Stimulated activated naive CD8-positive, alpha-beta T cell treated with anti-CD3 and anti-CD28 coated beads, Interleukin-15, Interleukin-2, amounts not matched to agents 100 U/mL and 50 U/mL, for 24 hours (primary cell): ENCODE results near the gene BEND3.

Source experiments
- ATAC-seq: fragments of 150-1000 bp; cut with Tn5 transposase; one replicate; pipeline ENCODE4 v1.10.0; 2021
- DNase-seq: peaks from one replicate; pipeline ENCODE4 v3.0.0; 2021

The BEND3 gene

DNA sequence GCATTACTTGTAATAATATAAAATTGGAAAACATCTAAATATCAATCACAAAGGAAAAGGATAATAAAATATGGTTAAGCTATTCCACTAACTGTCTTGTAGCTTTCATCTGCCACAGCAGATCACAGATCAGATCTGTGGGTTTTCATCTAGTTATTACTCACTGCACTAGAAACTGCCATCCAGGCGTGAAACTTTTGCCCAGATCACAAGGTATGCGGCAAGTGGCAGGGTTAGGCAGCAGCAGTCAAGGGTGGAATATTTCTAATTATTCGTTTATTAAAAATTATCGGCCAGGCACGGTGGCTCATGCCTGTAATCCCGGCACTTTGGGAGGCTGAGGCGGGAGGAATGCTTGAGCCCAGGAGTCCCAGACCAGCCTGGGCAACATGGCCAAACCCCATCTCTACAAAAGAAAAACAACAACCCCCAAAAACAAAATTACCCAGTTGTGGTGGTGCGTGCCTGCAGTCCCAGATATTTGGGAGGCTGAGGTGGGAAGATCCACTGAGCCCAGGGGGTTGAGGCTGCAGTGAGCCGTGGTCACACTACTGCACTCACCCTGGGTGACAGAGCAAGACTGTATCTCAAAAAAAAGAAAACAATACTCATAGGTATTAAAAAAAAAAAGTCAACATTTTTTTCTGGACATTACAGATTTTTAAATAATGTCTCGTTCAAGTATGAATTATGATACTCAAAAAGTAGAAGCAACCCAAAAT lies 32.1 kb downstream of the BEND3 start:
- no peak for ATAC-seq
- no peak for DNase-seq

DNA sequence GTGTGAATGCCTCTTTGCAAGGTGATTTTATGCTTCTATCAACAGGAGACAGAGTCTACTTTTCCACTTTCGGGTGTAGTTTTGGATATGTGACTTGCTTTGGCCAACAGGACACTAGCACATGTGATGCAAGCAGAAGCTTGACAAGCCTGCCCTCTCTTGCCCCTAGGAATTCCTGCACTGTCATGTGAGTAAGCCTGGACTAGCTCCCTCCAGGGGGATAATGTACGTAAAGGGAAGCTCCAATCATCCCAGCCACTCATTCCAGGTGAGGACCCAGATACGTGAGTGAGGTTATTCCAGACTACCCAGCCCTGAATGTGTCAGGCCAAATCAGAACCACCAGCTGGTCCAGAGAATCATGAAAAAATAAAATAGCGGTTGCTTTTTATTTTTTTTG lies 33.3 kb downstream of the BEND3 start:
- no peak for ATAC-seq
- DNase-seq: no peak

DNA sequence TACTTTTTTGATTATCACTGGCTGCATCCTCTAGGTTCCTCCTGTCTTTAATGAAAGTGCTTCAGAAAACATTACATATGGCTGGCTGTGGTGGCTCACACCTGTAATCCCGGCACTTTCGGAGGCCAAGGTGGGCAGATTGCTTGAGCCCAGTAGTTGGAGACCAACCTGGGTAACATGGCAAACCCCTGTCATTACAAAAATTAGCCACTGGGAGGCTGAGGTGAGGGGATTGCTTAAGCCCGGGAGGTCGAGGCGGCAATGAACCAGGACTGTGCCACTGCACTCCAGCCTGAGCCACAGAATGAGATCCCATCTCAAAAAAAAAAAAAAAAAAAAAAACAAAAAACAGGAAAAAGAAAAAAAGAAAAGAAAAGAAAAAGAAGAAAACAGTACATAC lies 35.3 kb downstream of the BEND3 start:
- no peak for DNase-seq
- no peak for ATAC-seq

DNA sequence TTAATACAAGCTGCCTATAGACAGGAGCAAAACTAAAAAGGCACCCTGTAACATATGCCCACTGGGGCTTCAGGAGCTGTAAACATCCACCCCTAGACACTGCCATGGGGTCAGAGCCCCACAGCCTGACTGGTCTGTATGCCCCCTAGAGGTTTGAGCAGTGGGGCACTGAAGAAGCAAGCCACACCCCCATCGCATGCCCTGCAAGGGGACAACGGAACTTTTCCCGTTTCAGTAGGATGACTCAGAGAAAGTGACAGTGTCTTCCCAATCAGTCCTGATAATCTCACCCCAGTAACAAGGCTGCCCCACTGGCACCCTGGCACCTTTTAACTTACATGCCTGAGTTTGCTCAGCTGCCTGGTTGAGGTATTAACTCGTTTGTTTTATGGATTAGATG lies 35.9 kb downstream of the BEND3 start:
- ATAC-seq: no peak
- DNase-seq: no peak

DNA sequence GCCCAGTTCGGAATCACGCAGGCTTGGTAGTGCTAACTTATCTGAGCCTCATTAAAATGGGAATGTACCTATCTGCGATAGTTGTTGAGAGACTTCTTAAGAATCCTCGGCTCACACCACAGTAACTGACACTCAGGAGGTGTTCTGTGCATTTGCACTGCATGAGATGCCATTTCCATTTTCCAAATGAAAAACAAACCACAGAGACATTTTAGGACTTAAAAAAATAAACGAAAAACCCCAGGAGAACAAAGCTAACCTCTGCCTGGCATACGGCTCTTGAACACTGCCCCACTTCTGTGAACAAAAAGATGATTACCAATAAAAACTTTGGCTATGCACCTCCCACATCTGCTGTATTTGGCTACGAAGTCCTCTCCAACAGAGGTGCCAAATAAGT lies 37.6 kb downstream of the BEND3 start:
- ATAC-seq: no peak
- DNase-seq: no peak

DNA sequence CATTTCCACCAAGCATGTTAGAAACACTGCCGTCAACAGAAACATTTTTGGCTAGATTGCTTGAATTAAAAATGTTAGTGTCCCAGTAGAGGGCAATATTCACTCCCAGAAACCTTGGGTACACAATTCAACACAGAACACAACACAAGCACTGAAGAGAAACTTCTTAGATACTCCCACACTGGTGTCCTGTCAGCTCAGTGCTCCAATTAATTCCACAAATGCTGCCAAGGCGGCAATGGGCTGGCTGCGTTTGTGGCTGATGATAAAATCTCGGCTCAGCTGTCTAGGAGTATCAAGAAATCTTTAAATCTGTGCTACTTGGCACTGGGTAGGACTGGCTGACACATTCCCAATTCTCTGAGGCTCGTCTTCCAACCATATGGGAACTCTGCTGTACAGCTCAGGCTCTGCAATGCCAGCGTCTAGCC lies 39.3 kb downstream of the BEND3 start:
- no peak for DNase-seq
- no peak for ATAC-seq

DNA sequence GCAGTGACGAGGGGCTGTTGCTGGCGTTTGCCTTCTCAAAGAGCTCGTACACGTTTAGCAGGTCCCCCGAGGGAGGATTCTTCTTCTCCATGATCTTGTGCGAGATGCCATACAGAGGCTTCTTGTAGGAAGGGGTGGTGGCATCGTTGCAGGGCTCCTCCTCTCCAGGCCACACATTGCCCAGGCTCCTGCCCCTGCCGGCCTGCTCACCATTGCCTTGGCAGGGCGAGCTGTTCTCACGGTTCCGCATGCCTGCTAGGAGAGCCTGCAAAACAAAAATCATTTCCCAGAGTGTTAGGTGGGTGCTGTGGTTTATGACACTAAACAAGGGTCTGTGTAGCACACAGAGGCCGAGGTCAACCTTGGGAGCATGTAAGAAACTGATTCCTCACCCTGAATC lies 44.6 kb downstream of the BEND3 start:
- ATAC-seq: no peak
- no peak for DNase-seq

DNA sequence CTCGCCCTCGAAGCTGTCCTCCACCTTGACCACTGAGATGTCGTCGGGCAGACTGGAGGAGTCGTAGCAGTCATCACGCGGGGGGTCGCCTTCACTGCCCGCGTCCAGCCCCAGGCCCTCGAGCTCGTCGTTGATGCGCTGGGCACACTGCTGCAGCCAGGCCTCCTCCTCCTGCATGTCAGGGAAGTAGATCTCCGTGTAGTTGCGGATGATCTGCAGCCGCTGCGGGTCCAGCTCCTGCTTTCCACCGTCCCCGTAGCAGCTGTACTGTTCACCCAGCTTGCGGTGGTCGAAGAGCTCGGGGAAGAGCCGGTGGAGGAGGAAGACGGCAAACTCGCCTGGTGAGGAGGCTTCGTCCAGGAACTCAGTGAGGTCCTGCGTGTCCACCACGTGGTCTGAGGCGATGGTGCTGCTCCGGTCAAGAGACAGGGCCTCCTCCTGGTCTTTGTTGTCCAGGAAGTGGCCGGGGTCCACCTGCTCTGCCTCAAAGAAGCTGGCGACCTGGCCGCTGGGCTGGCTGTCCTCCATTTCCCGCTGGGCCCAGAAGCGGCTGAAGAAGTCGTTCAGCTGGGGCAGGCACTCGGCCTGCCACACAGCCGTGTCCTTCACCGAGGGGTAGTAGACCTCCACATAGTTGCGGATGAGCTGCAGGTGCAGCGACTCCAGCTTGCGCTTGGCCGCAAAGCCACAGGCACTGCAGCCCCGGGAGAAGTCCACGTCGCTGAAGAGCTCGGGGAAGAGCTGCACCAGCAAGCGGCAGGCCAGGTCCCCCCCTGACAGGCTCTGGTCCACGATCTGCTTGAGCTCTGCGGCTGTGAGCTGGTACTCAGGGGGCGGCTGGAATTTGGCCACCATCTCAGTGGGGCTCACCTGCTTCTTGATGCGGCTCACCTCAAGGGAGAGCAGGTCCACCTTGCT lies 45.4 kb downstream of the BEND3 start:
- ATAC-seq (no peak), DNase-seq (no peak)

DNA sequence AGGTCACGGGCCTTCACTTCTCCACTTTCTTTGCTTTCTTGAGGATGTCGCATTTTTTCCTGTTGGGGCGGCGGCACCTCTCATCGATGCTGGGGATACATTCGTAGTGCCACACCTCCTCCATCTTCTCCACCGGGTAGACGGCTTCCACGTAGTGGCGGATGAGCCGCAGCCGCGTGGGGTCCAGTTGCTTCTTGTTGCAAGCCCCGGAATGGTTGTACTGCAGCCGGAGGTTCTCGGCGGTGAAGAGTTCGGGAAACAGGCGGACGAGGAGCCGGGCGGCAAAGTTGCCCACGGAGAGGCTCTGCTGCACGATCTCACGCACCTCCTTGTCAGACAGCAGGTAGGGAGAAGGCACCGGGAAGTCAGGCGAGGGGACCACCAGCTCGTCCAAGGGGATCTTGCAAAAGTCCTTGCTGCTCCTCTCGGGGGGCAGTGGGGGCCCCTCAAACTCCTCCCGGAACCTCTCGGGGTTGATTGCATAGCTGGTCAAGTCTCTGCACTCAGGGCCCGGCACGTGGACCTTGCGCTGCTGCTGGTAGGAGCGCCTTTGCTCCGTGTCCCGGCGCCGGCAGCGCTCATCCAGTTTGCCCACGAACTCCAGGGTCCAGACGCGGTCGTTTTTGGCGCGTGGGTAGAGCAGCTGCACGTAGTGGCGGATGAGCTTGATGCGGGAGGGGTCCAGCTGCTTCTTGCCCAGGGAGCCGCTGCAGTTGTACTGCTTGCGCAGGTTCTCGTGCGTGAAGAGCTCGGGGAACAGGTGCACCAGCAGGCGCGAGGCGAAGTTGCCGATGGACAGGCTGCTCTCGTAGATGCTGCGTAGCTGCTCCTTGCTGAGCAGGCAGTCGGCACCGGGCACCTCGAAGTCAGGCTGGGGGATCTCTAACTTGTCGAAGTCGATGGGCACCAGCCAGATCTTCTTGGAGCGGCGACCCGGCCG lies 46.4 kb downstream of the BEND3 start:
- ATAC-seq (no peak), DNase-seq (no peak)

DNA sequence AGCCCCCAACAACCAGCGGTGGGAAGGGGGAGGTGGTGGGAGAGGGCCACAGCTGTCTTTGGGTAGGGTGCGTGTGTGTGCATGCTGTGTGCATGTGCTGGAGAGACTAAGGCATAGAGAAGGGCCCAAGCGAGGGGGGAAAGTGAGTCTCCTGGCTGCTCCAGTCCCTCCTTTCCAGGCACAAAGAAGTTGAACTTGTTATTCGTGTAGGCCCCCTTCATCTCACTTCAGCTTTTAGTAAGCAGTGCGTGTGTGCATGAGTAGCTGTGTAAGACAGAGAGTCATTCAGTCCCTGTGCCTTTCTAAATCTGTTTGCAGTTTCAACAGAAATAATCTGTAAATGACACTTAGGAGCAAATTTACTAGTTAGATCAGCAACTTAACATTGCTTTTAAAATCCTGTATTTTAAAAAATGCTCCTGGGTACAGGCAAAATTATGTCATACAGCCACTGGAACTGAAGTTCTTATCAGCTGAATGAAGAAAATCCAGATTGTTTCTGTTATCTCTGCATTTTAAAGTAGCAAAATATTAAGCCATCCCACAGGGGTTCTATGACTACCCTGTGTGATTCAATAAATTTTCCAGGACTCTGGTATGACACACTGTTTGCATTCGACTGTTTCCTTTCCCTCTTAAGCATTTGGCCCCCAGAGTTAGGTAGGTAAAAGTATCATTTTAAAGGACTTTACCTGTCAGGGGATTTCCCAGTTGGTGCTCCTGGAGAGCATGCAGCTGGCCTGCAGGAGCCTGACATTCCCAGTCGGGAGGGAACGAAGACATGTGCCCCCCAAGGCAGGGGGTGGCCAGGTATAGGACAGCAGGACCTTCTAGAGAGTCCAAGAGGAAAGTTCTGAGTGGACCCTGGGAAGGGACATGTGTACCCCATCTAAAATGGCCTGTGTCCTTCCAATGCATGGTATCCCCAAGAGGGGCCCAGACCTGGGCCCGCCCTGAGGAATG lies 48.3 kb downstream of the BEND3 start:
- peak; percentile 63 for ATAC-seq
- no peak for DNase-seq

DNA sequence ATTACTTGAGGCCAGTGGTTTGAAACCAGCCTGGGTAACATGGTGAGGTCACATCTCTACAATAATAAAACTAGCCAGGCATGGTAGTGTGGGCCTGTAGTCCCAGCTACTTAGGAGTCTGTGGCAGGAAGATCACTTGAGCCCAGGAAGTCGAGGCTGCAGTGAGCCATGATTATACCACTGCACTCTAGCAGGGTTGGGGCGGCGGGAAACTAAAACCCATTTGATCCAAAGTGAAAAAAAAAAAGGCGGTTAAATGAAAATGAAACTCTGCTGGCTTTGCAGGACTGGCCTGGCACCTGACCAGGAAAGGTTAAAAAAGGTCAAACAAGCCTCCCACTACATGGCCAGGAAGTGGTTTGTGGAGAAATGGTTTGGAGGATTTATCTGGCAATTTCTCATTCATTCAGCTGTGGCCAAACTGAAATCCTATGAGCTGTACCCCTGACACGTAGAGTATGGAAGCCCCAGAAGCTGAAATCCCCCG lies 50.7 kb downstream of the BEND3 start:
- DNase-seq: peak; percentile 39
- peak; percentile 74 for ATAC-seq

DNA sequence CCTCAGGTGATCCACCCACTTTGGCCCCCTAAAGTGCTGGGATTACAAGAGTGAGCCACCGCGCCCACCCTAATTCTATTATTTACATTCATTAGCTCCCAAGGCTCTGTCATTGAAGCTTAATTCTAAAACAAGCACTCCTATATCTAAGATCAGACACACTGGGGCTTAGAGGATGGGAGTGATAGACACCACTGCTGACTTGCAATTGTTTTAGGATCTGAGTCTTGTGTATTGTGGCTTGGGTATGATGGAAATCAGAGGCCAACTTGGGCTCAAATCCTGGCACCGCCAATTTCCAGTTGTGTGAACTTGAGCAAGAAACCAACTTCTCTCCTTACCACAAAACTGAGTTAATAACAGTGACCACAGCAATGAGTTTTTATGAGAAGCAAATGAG lies 52.6 kb downstream of the BEND3 start:
- ATAC-seq (no peak), DNase-seq (no peak)

DNA sequence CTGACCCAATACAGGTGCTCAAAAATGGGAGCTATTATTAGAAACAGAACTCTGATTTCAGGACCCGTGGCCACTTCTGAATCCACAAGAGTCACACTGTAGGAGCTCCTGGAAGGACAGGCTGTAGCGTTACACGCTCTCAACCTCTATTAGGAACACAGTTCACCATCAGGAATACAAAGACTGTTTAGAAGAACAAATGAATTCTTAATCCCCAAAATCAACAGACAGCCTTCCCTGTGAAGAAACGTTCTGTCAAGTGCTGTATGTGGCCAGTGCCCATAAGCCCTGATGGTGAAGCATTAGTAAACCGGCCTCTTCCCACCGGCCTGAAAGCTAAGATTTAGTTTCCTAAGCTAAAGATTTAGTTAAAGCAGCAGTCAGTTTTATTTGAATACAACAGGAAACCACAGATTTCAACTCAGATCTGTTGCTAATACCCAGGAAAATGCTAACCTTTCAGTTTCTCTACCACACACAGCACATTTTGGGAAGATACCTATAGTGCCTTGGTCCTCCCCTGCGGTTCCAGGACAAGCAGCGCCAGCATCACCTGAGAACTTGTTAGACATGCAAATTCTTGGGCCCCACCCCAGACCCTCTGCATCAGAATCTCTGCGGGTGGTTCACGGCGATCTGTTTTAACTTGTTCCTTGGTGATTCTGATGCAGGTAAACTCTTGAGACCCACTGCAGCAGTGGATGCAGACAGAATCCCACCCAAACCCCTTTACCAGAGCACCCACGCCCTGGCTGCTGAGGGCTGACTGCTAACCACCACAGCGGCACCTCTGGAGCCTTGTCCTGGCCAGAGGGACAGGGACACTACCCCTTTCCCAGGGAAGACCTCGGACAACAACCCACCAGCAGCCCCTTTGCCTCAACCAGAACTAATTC lies 53.9 kb downstream of the BEND3 start:
- DNase-seq (peak; percentile 16), ATAC-seq (peak; percentile 41)

DNA sequence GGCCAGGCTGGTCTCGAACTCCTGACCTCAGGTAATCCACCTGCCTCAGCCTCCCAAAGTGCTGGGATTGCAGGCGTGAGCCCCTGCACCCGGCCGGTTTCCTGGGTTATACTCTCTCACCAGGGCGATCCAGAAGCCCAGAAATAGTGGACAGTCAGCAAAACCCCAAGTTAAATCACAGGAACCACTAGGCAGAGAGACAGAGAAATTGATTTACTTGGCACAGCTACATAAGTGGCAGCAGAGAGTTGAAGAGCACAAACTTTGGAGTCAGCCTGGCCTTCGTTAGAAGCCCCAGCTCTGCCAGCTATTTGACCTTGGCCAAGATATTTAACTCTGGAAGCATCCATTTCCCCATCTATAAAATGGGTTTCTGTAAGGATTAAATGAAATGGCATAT lies 54.6 kb downstream of the BEND3 start:
- ATAC-seq: no peak
- DNase-seq: no peak

DNA sequence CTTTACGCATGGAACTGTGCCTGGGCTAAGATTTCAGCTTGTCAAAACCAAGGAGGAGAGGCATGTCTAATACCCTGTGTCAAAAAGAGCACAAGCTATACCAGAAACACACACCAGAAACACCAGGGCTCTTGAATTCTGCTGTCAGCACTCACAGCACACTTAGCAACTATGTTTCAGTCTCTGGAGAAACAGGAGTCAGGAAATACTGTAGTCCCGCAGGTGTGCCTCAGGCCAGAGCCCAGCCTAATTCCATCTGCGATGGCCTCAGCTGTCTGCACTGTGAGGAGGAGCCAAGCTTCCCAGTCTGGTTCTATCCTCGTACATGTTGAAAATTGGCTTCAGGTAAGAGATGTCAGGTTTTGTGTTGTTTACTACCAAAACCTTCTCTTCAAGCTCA lies 55.7 kb downstream of the BEND3 start:
- DNase-seq (no peak), ATAC-seq (no peak)

DNA sequence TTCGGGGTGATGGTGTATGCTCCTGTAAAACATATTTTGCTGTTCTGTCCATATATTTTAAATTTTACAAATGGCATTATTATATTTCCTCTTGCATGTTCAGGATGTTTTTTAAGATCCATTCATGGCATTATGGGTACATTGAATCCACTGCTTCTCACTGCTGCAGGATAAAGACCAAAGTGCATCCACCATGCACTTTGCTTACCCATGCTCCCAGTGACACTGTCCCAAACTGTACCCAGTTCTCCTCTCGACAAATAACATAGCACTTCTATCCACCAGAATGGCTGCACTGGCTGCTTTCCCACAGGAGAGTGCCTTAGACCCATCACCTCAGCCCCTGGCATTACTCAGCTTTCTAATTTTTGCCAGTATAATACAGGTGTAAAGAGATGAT lies 57.6 kb downstream of the BEND3 start:
- ATAC-seq: no peak
- no peak for DNase-seq

DNA sequence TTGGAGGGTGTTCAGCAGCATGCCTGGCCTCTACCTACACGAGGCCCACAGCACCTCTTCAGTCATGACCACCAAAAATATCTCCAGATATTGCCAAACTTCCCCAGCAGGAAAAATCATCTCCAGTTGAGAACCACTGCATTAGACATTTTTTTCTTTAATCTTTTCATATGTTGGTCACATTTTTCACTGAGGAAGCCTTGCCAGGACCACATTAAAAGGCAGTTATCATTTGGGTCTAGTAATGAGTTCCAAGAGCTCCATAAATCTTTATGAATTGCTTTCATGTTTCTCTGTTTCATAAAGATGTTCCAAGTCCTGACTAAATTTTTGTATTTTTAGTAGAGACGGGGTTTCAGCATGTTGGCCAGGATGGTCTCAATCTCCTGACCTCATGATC lies 58.5 kb downstream of the BEND3 start:
- ATAC-seq (no peak), DNase-seq (no peak)

DNA sequence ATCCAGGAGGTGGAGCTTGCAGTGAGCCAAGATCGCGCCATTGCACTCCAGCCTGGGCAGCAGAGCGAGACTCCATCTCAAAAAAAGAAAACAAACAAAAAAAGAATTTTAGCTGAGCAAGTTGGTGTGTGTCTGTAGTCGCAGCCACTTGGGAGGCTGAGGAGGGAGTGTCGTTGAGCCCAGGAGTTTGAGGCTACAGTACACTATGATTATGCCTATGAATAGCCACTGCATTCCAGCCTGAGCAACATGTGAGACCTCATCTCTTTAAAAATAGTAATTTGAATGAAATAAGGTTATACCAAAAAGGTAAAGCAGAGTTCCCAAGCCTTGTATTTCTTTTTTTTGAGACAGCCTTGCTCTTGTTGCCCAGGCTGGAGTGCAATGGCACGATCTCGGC lies 67.5 kb downstream of the BEND3 start:
- ATAC-seq (no peak), DNase-seq (no peak)

DNA sequence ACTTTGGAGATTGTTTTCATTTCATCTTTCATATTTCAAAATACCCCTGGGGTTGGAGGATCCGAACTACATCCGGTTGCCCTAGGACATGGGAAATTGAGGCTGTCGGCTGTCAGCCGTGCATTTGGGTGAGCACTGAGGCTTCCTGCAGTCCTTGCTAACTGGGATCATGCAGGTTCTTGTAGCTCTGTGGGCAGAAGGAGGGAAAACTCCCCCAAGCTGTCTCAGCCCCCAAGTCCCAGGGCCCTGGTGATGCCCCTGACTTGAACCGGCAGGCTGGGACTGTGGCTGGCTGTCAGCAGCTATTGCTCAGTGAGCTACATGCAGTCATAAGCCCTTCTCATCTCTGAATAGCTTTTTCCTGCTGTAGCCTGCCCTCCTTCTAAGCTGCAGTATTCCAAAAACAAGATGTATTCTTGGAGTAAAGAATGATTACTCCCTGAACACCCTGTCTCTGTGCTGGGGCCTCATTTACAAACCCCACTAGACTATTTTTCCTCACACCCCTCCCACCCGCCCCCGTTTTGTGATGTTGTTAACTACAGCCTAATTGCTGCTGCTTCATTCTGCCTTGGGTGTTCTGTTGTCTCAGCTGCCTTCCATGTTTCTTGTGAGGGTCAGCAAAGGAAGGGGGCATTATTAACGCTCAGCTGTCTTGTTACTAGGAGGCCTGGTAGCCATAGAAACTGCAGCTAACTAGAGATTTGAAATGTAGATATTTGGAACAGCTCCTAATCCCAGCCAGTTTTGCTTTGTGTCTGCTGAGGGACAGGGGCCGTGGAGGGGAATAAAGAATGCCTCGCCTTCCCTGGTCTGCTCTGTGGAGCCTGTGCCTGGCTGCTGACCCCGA lies 69.3 kb downstream of the BEND3 start:
- DNase-seq: no peak
- ATAC-seq: no peak
